Choroid plexus epithelial cell (primary cell): ENCODE measurements around the gene TMEM175.
"Not testable (repeated sequence)": the region's sequence is repeated elsewhere in the genome, so short reads cannot be mapped to it uniquely, and the experiment has no call there.

Source experiments
- DNase-seq: peaks from one replicate; pipeline ENCODE4 v3.0.0-alpha.2; 2010; ENCODE audit warnings: low read depth
- H3K4me3 ChIP-seq: 2 replicates; pipeline ENCODE4 v1.5.1; 2011; ENCODE audit warnings: low read depth, mild to moderate bottlenecking, control low read depth, low read length, moderate library complexity
- TF ChIP-seq, protein P1 (sequence below): conservative IDR thresholded peaks from 2 replicates; pipeline ENCODE4 v1.5.1; 2011; ENCODE audit warnings: low read depth, mild to moderate bottlenecking, control low read depth, inconsistent platforms, low read length, moderate library complexity

The TMEM175 gene

DNA sequence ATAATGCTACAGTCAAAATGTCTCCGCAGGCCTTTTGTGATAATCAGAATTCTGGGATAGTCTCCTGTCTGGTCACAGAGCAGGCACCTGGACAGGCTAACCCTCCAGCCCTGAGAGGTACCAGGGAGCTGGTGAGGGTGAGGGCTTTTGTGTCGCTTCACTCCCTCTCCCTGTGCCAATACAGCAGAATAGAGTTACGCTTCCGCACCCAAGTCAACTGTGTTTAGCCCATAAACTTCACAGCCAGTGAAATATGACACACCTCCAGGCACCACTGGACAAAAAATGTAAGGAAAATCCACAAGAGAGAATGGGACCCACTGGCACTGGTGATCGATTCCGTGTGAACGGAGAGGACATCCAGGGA is 1.4 kb upstream of the TMEM175 start:
- TF ChIP-seq, protein P1, sequence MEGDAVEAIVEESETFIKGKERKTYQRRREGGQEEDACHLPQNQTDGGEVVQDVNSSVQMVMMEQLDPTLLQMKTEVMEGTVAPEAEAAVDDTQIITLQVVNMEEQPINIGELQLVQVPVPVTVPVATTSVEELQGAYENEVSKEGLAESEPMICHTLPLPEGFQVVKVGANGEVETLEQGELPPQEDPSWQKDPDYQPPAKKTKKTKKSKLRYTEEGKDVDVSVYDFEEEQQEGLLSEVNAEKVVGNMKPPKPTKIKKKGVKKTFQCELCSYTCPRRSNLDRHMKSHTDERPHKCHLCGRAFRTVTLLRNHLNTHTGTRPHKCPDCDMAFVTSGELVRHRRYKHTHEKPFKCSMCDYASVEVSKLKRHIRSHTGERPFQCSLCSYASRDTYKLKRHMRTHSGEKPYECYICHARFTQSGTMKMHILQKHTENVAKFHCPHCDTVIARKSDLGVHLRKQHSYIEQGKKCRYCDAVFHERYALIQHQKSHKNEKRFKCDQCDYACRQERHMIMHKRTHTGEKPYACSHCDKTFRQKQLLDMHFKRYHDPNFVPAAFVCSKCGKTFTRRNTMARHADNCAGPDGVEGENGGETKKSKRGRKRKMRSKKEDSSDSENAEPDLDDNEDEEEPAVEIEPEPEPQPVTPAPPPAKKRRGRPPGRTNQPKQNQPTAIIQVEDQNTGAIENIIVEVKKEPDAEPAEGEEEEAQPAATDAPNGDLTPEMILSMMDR: no peak
- no peak for DNase-seq

DNA sequence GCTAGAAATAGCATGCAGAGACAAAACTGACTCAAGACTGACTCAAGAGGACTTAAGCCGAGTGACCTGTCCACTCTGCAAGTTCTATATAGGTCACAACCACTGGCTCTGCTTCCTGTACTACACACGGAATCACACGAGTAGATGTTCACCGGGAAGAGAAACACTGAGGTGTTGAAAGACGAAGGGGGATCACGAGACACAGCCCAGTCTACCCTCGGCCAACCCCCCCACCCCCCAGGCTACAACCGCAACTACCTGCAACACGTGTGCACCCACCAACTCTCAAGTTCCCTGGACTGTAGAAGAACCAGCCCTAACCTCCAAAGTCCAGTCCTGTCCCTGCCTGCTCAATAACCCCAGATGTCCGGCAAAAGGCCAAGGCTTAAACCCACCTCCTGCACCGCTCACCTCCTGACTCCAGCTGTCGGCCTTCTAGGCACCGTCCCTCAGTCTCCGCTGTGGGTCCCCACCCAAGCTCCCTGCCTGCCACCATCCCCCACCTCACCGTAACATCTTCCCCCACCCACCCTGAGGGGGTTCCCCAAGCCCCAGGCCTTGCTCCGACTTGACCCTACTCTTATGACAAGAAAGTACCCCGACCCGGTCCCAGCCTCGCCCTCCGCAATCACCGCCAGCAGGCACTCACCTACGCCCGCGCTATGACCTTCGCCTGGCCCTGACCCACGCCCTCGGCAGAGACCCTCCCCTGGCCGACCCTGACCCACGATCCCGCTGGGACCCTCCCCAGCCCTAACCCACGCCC is 883 bp upstream of the TMEM175 start:
- peak overlapping the region; percentile 90 for H3K4me3 ChIP-seq
- peak; percentile 48 for DNase-seq

More for the DNA sequence above, 1.4 kb upstream of the TMEM175 start:
- peak overlapping the region; percentile 90 for H3K4me3 ChIP-seq

DNA sequence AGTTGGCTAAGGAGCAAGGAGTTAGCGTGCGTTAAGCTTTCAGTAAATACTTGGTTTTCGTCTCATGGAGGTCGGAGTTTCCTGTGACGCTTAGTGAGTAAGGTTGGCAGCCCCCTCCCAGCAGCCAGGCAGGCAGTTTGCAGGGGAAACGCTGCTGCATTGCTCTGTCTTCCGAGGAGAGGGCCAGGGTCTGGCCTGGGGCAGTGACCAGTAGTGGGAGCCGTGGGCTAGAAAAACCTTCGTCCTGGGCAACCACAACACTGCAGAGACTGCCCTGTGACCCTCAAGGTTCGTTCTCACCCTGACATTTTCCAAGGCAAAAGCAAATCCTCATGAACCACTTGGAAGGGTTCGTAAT is 432 bp downstream of the TMEM175 start:
- TF ChIP-seq, protein P1: peak; percentile 42
- H3K4me3 ChIP-seq: peak overlapping the region; percentile 90
- DNase-seq: no peak

More for the DNA sequence above, 883 bp upstream of the TMEM175 start:
- TF ChIP-seq, protein P1: no peak

DNA sequence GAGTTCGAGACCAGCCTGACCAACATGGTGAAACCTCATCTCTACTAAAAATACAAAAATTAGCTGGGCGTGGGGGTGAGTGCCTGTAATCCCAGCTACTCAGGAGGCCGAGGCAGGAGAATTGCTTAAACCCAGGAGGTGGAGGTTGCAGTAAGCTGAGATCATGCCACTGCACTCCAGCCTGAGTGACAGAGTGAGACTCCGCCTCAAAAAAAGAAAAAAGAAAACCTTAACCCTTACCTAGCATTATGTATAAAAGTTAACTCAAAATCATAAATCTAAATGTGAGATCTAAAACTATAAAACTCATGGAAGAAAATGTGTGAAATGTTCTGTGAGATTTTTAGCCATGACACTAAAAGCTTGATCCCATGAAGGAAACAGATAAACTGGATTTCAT is 7.2 kb downstream of the TMEM175 start:
- H3K4me3 ChIP-seq, DNase-seq: not testable (repeated sequence)

DNA sequence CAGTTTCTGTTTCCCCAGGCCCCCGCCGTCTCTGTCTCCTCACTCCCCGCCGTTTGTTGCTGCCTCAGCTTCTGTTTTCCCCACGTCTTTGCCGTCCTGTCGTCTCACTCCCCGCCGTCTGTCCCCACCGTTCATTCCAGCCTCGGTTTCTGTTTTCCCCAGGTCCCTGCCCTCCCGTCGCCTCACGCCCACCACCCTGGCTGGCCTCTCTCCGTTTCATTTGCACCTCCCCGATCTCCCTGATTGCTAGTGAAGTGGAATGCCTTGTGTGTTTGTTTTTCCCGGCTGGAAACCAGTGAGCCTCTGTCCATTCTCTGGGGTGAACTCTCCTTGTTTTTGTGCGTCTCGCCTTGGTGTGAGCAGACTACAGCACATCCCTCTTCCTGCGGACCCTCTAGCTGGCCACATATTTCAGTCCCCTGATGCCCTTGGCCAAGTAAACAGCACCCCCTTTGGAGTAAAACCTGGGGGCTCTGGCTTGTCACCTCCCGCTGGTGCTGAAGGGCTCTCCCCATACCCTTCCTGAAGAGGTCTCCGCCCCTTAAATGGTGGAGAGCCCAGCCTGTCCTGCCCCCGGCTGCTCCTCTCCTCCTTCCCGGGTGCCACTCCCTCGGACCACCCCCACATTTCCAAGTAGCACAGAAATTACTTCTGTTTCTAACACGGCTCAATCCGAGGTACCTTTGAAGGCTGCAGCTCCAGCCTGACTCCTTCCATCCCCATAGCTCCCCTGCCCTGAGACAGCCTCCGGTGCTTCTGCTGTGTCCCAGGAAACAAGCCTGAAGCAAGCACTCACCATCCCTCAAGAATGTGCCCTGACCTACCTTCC is 13.2 kb downstream of the TMEM175 start:
- peak; percentile 28 for DNase-seq
- TF ChIP-seq, protein P1: no peak

DNA sequence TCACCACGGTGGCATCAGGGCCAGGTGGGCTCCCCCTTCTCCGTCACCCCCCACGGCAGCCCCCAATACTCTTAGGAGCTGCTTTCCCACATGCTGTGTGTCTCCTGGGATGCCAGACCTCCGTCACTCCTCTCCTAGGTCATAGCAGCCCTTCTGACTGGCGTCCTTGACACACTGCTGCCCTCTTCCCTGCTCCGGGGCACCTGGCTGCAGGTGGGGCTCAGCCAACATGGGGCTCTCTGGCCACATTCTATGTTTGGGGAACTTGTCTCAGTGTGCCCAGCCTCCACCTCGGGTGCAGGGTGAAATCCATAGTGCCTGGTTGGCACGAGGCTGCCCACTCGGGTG is 13.8 kb downstream of the TMEM175 start:
- H3K4me3 ChIP-seq: no peak overlapping the region
- TF ChIP-seq, protein P1: no peak
- no peak for DNase-seq

More for the DNA sequence above, 13.2 kb downstream of the TMEM175 start:
- peak overlapping the region; percentile 47 for H3K4me3 ChIP-seq

DNA sequence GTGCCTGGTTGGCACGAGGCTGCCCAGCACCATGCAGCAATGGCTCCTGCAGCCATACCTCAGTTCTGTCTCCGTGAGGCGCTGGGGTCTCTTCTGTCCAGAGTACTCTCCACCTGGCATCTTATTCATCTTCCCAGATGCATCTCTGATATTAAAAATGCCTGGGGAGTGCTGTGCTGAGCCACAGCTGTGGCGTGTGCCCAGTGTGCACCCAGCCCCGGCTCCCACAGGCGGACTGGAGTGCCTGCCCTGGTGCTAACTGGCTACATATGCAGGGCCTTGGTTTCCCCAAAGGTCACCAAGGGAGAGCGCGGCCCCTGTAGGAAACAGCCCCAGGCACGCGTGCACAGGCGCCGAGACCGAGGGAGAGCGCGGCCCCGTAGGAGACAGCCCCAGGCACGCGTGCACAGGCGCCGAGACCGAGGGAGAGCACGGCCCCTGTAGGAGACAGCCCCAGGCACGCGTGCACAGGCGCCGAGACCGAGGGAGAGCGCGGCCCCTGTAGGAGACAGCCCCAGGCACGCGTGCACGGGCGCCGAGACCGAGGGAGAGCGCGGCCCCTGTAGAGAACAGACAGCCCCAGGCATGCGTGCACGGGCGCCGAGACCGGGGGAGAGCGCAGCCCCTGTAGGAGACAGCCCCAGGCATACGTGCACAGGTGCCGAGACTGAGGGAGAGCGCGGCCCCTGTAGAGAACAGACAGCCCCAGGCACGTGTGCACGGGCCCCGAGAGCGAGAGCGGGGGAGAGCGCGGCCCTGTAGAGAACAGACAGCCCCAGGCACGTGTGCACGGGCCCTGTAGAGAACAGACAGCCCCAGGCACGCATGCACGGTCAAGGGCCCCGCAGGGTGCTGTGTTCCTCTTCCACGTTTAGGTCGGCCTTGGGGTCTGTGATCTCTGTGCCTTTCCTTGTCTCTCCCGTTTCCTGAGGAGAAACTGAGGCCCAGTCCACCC is 14.5 kb downstream of the TMEM175 start:
- TF ChIP-seq, protein P1: no peak
- no peak for DNase-seq
- no peak overlapping the region for H3K4me3 ChIP-seq
